Measurements from ENCODE around the gene CD19. TPM values are rescaled to one million over a fixed set of nuclear protein-coding genes. Genes with fewer than 3 reads are reported as not detected.

CD19 gene
- total RNA-seq, 2 donors from 2014 or later, result 0.24 TPM; not detected in 1

DNA sequence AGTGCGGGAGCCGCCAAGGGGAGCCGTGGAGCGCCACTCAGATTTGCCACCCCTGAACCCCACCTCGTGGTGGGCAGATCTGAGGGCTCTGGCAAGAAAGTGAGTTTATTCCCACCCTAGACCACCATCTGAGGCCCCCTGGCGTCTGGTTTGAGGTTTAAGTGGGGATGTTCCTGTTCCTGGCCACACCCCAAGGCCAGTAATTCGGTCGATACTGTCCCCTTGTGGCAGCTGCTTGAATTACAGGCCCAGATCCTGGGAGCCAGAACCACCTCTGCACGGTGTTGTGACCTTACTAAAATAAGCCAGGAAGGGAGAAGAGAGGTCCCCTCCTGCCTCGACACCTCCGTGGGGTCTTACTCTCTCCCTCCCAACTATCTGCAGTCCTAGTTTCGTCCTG, 49.7 kb downstream of the CD19 start:
- Histone ChIP-seq H3K27ac (no peak overlapping the region), H3K4me1 (no peaks in the 10 kb centered on the region), H3K4me3 (no peak overlapping the region), H3K36me3 (peaks cover 42% of the 10 kb centered on the region), H3K27me3 (no peaks in the 10 kb centered on the region), H3K9me3 (peaks cover 0 to under 1% of the 10 kb centered on the region in 2 donors)
- no peak for DNase-seq (ENCODE audit: low spot score)
- TF ChIP-seq, protein P1, sequence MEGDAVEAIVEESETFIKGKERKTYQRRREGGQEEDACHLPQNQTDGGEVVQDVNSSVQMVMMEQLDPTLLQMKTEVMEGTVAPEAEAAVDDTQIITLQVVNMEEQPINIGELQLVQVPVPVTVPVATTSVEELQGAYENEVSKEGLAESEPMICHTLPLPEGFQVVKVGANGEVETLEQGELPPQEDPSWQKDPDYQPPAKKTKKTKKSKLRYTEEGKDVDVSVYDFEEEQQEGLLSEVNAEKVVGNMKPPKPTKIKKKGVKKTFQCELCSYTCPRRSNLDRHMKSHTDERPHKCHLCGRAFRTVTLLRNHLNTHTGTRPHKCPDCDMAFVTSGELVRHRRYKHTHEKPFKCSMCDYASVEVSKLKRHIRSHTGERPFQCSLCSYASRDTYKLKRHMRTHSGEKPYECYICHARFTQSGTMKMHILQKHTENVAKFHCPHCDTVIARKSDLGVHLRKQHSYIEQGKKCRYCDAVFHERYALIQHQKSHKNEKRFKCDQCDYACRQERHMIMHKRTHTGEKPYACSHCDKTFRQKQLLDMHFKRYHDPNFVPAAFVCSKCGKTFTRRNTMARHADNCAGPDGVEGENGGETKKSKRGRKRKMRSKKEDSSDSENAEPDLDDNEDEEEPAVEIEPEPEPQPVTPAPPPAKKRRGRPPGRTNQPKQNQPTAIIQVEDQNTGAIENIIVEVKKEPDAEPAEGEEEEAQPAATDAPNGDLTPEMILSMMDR (IDR thresholded peaks at IDR 0.05), result peak in 1 of 2 donors; percentile 26

DNA sequence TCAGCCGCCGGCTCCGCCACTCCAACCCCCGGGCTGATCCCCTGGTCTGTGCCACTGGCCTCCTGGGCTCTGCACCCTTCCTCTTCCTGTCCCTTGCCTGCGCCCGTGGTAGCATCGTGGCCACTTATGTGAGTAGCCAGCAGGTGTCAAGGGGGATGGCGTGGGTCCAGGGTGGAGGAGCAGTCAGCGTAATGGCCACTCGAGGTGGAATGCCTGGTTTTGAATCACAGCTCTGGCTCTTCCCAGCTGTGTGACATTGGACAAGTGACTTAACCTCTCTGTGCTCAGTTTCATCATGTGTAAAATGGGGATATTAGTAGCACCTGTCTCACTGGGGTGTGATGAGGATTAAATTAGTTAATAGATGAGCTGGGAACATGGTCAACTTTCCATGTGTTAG, 50.6 kb downstream of the CD19 start:
- Histone ChIP-seq H3K36me3 (peaks cover 51% of the 10 kb centered on the region), H3K9me3 (peaks cover 0 to 9% of the 10 kb centered on the region in 2 donors), H3K27ac (no peak overlapping the region), H3K4me3 (no peak overlapping the region), H3K27me3 (no peaks in the 10 kb centered on the region), H3K4me1 (no peaks in the 10 kb centered on the region)
- TF ChIP-seq, protein P1 (IDR thresholded peaks at IDR 0.05), result no peak
- DNase-seq (ENCODE audit: low spot score), result no peak

DNA sequence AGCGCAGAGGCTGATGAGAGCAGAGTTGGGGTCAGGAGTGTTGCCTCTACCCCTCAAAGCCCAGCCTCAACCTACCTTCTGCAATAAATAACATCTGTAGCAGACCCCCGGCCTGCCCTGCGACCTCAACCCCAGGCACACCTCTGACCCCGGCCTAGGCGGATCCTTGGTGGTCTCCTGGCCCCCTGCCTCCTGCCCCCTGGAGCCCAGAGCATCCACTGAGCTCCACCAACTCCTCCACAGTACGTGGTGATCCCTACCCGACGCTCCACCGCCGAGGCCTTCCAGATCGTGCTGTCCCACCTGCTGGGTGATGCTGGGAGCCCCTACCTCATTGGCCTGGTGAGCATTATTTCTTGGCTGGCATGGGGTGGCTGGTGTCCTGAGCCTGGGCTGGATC, 51.2 kb downstream of the CD19 start:
- Histone ChIP-seq H3K9me3 (peaks cover 0 to 10% of the 10 kb centered on the region in 2 donors), H3K4me1 (no peaks in the 10 kb centered on the region), H3K4me3 (no peak overlapping the region), H3K36me3 (peaks cover 51% of the 10 kb centered on the region), H3K27ac (no peak overlapping the region), H3K27me3 (no peaks in the 10 kb centered on the region)
- no peak for DNase-seq (ENCODE audit: low spot score)
- TF ChIP-seq, protein P1 (IDR thresholded peaks at IDR 0.05), result no peak

DNA sequence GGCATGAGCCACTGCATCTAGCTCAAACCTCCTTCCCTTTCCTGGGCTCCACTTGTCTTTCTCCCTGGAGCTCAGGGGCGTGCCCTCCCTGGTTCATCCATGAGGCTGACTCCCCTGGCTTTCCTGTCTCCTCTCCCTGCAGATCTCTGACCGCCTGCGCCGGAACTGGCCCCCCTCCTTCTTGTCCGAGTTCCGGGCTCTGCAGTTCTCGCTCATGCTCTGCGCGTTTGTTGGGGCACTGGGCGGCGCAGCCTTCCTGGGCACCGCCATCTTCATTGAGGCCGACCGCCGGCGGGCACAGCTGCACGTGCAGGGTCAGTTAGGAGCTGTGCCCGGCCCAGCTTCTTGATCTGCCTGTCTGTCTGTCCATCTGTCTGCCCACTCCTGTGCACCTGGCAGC, 51.9 kb downstream of the CD19 start:
- peaks cover 50% of the 10 kb centered on the region for H3K36me3 ChIP-seq
- TF ChIP-seq, protein P1 (IDR thresholded peaks at IDR 0.05), result no peak
- peaks cover 0 to 10% of the 10 kb centered on the region in 2 donors for H3K9me3 ChIP-seq
- H3K4me3 ChIP-seq, result no peak overlapping the region
- no peaks in the 10 kb centered on the region for H3K4me1 ChIP-seq
- no peak for DNase-seq (ENCODE audit: low spot score)
- no peaks in the 10 kb centered on the region for H3K27me3 ChIP-seq
- no peak overlapping the region for H3K27ac ChIP-seq

- TF ChIP-seq, protein P1 (IDR thresholded peaks at IDR 0.05), result no peak
- H3K4me3 ChIP-seq, result no peak overlapping the region
- DNase-seq (ENCODE audit: low spot score), result no peak
- no peaks in the 10 kb centered on the region for H3K27me3 ChIP-seq
- H3K36me3 ChIP-seq, result peaks cover 45% of the 10 kb centered on the region
- H3K27ac ChIP-seq, result no peak overlapping the region
- no peaks in the 10 kb centered on the region for H3K4me1 ChIP-seq
- peaks cover 0 to 10% of the 10 kb centered on the region in 2 donors for H3K9me3 ChIP-seq
Measured at GRCh38 chr16:28984091-28984490, 52.3 kb downstream of the CD19 start.

DNA sequence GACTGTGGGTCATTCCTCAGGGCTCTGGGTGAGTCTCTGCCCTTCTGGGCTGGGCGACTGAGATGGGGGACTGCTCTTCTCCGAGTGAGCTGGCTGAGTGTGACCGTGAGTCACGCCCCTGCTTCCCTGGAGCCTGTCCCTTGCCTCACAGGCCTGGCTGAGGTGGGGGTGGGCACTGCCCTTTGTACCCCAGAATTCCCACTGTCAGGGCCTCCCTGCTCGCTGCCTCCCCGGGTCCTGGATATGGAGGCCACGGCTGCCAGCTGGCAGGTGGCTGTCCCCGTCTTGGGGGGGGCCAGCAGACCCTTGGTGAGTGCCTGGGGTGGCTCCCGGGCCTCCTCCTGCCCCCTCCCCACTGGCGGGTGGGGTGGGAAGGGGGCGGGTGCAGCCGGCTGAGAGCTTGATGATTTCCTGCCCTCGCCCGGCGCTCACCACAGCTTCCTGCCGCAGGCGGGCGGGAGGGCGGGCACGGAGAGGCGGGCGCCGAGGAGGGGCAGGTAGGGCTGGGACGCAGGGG, 52.9 kb downstream of the CD19 start, which contains the start of gene LAT:
Gene LAT (plus strand): TSS at position 434 of the 517 bp plus-strand sequence. CDS start 366 bp downstream, outside the sequence.
- Histone ChIP-seq H3K27ac (no peak within 1 kb of the TSS), H3K4me1 (no peaks in the 10 kb centered on the region), H3K4me3 (peak within 1 kb of the TSS in 1 of 2 donors; percentile 12), H3K36me3 (peaks cover 40% of the 10 kb centered on the region), H3K27me3 (no peaks in the 10 kb centered on the region), H3K9me3 (peaks cover 0 to 10% of the 10 kb centered on the region in 2 donors)
- TF ChIP-seq, protein P1 (IDR thresholded peaks at IDR 0.05), result no peak
- no peak for DNase-seq (ENCODE audit: low spot score)
